GM12891 (cell line): ENCODE measurements around the gene HJURP.

Experiments
- POLR2A ChIP-seq: IDR thresholded peaks from 2 replicates; pipeline ENCODE4 v1.6.1; 2011; ENCODE audit warnings: low read depth, low read length, control low read depth
- POLR2AphosphoS5 ChIP-seq: IDR thresholded peaks from 2 replicates; pipeline ENCODE4 v1.6.1; 2011; ENCODE audit warnings: low read depth, low read length, control low read depth

- TF ChIP-seq POLR2A (no peak), POLR2AphosphoS5 (no peak)
Observed at GRCh38 chr2:233815861-233816260, 38.5 kb downstream of the HJURP start.
